Measurements from ENCODE around the gene ROPN1L.

ROPN1L gene

DNA sequence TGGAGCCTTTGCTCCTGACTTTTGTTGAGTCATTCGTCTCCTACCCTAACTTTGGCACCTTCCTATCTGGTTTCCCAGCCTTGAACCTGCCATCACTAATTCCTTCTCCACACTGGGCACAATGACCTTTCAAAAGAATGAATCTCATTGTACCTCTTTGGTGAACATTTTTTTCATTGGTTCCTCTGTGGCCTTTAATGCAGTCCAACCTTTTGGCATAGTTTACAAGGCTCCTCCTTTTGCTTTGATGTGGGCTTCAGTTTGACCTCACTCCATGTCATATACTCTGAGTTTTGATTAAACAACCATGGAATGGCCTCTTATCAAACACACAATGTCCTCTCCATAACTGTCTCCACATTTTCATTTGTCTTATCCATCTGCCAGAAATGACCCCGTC, 14.5 kb upstream of the ROPN1L start:
- no peak for TF ChIP-seq CTCF (IDR thresholded peaks at IDR 0.05; ENCODE audit: low read length, missing control alignments)

DNA sequence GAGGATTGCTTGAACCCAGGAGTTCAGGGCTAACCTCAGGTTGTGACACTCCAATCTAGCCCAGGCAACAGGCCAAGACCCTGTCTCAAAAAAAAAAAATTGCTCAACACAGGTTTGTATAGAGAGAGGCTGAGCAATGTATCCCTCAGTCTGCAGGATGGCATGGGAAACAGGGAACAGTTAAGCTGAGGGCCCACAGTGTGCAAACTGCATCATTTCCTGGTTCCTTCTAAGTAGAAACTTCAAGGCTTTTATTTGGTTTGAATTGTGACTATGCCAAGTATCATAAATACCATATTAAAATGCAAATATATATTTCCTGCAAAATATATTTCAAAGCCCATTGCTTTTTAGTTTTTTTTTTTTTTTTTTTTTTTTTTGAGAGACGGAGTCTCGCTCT, 13.7 kb upstream of the ROPN1L start:
- DNase-seq (ENCODE audit: low read depth): no peak
- H3K4me3 ChIP-seq (replicated peaks; ENCODE audit: low read depth, low read length): no peak overlapping the region
- TF ChIP-seq CTCF (IDR thresholded peaks at IDR 0.05; ENCODE audit: low read length, missing control alignments): no peak

More for the DNA sequence above, 14.5 kb upstream of the ROPN1L start:
- no peak for DNase-seq (ENCODE audit: low read depth)
- no peak overlapping the region for H3K4me3 ChIP-seq (replicated peaks; ENCODE audit: low read depth, low read length)

GRCh38 chr5:10431415-10431814, 10.3 kb upstream of the ROPN1L start:
- TF ChIP-seq CTCF (IDR thresholded peaks at IDR 0.05; ENCODE audit: low read length, missing control alignments): no peak
- no peak overlapping the region for H3K4me3 ChIP-seq (replicated peaks; ENCODE audit: low read depth, low read length)
- no peak for DNase-seq (ENCODE audit: low read depth)

GRCh38 chr5:10432059-10433008, 9.3 kb upstream of the ROPN1L start:
- no peak for TF ChIP-seq CTCF (IDR thresholded peaks at IDR 0.05; ENCODE audit: low read length, missing control alignments)
- DNase-seq (ENCODE audit: low read depth): no peak

DNA sequence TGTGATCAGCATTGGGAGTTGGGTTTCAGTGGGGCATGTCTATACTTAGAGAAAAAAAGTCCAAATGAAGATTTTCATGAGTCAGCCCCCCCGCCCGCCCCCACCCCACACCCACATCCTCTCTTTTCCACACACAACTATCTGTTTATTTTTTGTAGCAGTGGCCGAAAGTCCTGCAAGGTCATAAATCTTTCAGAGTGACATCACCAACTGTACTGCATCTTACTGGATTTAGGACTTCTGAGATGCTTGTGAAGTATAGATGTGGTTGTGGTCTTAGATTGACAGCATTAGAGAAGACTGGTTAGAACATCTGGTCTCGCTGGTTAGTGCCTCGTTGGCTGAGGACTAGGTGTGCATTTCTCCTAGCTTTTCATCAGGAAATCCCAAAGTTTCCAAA, 7.3 kb upstream of the ROPN1L start:
- DNase-seq (ENCODE audit: low read depth): no peak
- H3K4me3 ChIP-seq (replicated peaks; ENCODE audit: low read depth, low read length): no peak overlapping the region
- no peak for TF ChIP-seq CTCF (IDR thresholded peaks at IDR 0.05; ENCODE audit: low read length, missing control alignments)

More at GRCh38 chr5:10432059-10433008, 9.3 kb upstream of the ROPN1L start:
- no peak overlapping the region for H3K4me3 ChIP-seq (replicated peaks; ENCODE audit: low read depth, low read length)

GRCh38 chr5:10438301-10438700, 3.4 kb upstream of the ROPN1L start:
- no peak for TF ChIP-seq CTCF (IDR thresholded peaks at IDR 0.05; ENCODE audit: low read length, missing control alignments)

More at GRCh38 chr5:10438301-10438700, 3.4 kb upstream of the ROPN1L start:
- H3K4me3 ChIP-seq (replicated peaks; ENCODE audit: low read depth, low read length): no peak overlapping the region
- DNase-seq (ENCODE audit: low read depth): no peak

All from fibroblast of pulmonary artery (primary cell).